CD14-positive monocyte (primary cell): Measurements from ENCODE around the gene LDLRAD2. TPM values are rescaled to one million over a fixed set of nuclear protein-coding genes. Genes with fewer than 3 reads are reported as not detected.

Source experiments
- DNase-seq, 3 donors: peaks; one replicate each; pipeline ENCODE4 v3.0.0-alpha.2; 2011 to 2022
- H2AFZ ChIP-seq: 2 replicates; pipeline ENCODE4 v1.6.0; 2012; ENCODE audit warnings: mild to moderate bottlenecking, low read depth, low read length, inconsistent platforms; ENCODE audit not compliant: insufficient read depth, poor library complexity, severe bottlenecking
- H3K27ac ChIP-seq, 2 donors: 1 replicate in 1 of 2; 2 replicates in 1 of 2; pipeline ENCODE4 v1.5.1; 2012 to 2013; ENCODE audit warnings: low read length in 2 of 2, control low read depth in 1 of 2, inconsistent platforms in 1 of 2, low read depth in 1 of 2, mild to moderate bottlenecking in 1 of 2
- H3K27me3 ChIP-seq, 2 donors: one replicate each; pipeline versions ENCODE4 v1.6.0 to v1.6.1; 2011 to 2013; ENCODE audit warnings: low read length in 2 of 2; ENCODE audit not compliant: control insufficient read depth in 2 of 2, insufficient read depth in 2 of 2
- H3K36me3 ChIP-seq, 2 donors: replicated peaks in 1 of 2; 1 replicate in 1 of 2; 2 replicates in 1 of 2; pipeline versions ENCODE4 v1.5.1 to v1.6.1; 2012 to 2013; ENCODE audit warnings: low read length in 2 of 2, control low read depth in 1 of 2, inconsistent platforms in 1 of 2, mild to moderate bottlenecking in 1 of 2; ENCODE audit not compliant: insufficient read depth in 2 of 2, control insufficient read depth in 1 of 2
- H3K4me1 ChIP-seq, 2 donors: 1 replicate in 1 of 2; 2 replicates in 1 of 2; pipeline versions ENCODE4 v1.5.1 to v1.6.1; 2012 to 2013; ENCODE audit warnings: low read length in 2 of 2, control low read depth in 1 of 2, inconsistent platforms in 1 of 2, mild to moderate bottlenecking in 1 of 2, moderate library complexity in 1 of 2; ENCODE audit not compliant: insufficient read depth in 2 of 2, control insufficient read depth in 1 of 2
- H3K4me2 ChIP-seq: replicated peaks from 2 replicates; pipeline ENCODE3; 2012; ENCODE audit warnings: low read length, moderate library complexity, mild to moderate bottlenecking; ENCODE audit not compliant: poor library complexity, severe bottlenecking; ENCODE audit errors: extremely low read depth
- H3K4me3 ChIP-seq, 3 experiments: fragments of 200-600 bp in 1 of 3; sonication (generic) in 1 of 3; replicated peaks in 1 of 3; 1 replicate in 2 of 3; 2 replicates in 1 of 3; pipeline ENCODE4 v1.5.1; 2011 to 2013; ENCODE audit warnings: low read length in 3 of 3, mild to moderate bottlenecking in 3 of 3, control low read depth in 2 of 3, low read depth in 2 of 3, inconsistent platforms in 1 of 3, moderate library complexity in 1 of 3
- H3K79me2 ChIP-seq: 2 replicates; pipeline ENCODE4 v1.6.0; 2012; ENCODE audit warnings: mild to moderate bottlenecking, control low read depth, inconsistent platforms, low read length, moderate library complexity; ENCODE audit not compliant: insufficient read depth
- H3K9ac ChIP-seq: 2 replicates; pipeline ENCODE4 v1.6.0; 2017; ENCODE audit warnings: low read length, mild to moderate bottlenecking; ENCODE audit not compliant: insufficient read depth, poor library complexity, severe bottlenecking
- H3K9me3 ChIP-seq, 2 donors: replicated peaks in 1 of 2; 1 replicate in 1 of 2; 2 replicates in 1 of 2; pipeline versions ENCODE4 v1.5.1 to v1.6.1; 2012 to 2013; ENCODE audit warnings: low read length in 2 of 2, control low read depth in 1 of 2; ENCODE audit not compliant: control insufficient read depth in 1 of 2, insufficient read depth in 1 of 2
- H4K20me1 ChIP-seq: 2 replicates; pipeline ENCODE4 v1.6.0; 2012; ENCODE audit warnings: mild to moderate bottlenecking, low read length, control low read depth, moderate library complexity; ENCODE audit not compliant: insufficient read depth
- H3K27ac Mint-ChIP-seq, 7 donors: one replicate each; pipeline ENCODE4 v1.8.0; 2020; ENCODE audit warnings: mild to moderate bottlenecking in 7 of 7, mixed read lengths in 7 of 7, moderate library complexity in 6 of 7, inconsistent platforms in 2 of 7
- H3K27me3 Mint-ChIP-seq, 3 donors: one replicate each; pipeline ENCODE4 v1.8.0; 2021 to 2022; ENCODE audit warnings: low read depth in 3 of 3, mild to moderate bottlenecking in 3 of 3, mixed read lengths in 3 of 3, moderate library complexity in 3 of 3, inconsistent platforms in 1 of 3
- H3K36me3 Mint-ChIP-seq, 2 donors: one replicate each; pipeline ENCODE4 v1.8.0; 2020; ENCODE audit warnings: mixed read lengths in 2 of 2, inconsistent platforms in 1 of 2, mild to moderate bottlenecking in 1 of 2
- H3K4me1 Mint-ChIP-seq: one replicate; pipeline ENCODE4 v1.8.0; 2020; ENCODE audit warnings: mild to moderate bottlenecking, mixed read lengths
- H3K4me3 Mint-ChIP-seq, 2 donors: one replicate each; pipeline ENCODE4 v1.8.0; 2020; ENCODE audit warnings: mild to moderate bottlenecking in 2 of 2, mixed read lengths in 2 of 2, moderate library complexity in 1 of 2
- H3K9me3 Mint-ChIP-seq, 7 donors: one replicate each; pipeline ENCODE4 v1.8.0; 2020 to 2022; ENCODE audit warnings: mixed read lengths in 7 of 7, mild to moderate bottlenecking in 6 of 7, moderate library complexity in 6 of 7, inconsistent platforms in 2 of 7
- CTCF ChIP-seq: fragments of 200-600 bp; IDR thresholded peaks from one replicate; pipeline ENCODE4 v1.8.0; 2022; ENCODE audit warnings: antibody characterized with exemption, mild to moderate bottlenecking
- WGBS: methylation state at CpG from one replicate; pipeline ENCODE4 v1.1.5; 2013; ENCODE audit warnings: missing lambda C conversion rate; ENCODE audit not compliant: insufficient coverage; 5-methylcytosine and 5-hydroxymethylcytosine counted together
- intact Hi-C, 2 donors: fragments of 100-400 bp; cut with micrococcal nuclease; formaldehyde crosslinking; loops; one replicate each; pipeline versions ENCODE4 v1.15.0 to v1.15.1; 2023
- polyA plus RNA-seq, 3 donors: library from polyadenylated mRNA; depleted of rRNA in 1 of 3; unstranded in 2 of 3; stranded (reverse) in 1 of 3; fragments of 300-500 nt in 2 of 3; fragments of >200 nt in 1 of 3; fragmentation: Illumina TruSeq in 2 of 3; gene quantifications; 1 replicate in 2 of 3; 2 replicates in 1 of 3; pipeline ENCODE4 v1.2.3, GENCODE V29; 2012 to 2021

The LDLRAD2 gene
- polyA plus RNA-seq, 3 donors, result 0.63 TPM; not detected in 2

- no peak for DNase-seq
- Mint-ChIP-seq H3K27ac (peak overlapping the region in 1 of 7 donors; percentile 19), H3K4me1 (no peaks in the 10 kb centered on the region), H3K4me3 (no peak overlapping the region), H3K36me3 (no peaks in the 10 kb centered on the region), H3K27me3 (peaks cover 2 to 5% (median 3%) of the 10 kb centered on the region in 3 donors), H3K9me3 (no peaks in the 10 kb centered on the region)
- no peak overlapping the region for H2AFZ ChIP-seq
- intact Hi-C loops, result no loop called here
- H3K9ac ChIP-seq, result no peak overlapping the region
- no peaks in the 10 kb centered on the region for H4K20me1 ChIP-seq
- no peaks in the 10 kb centered on the region for H3K4me1 ChIP-seq
- H3K36me3 ChIP-seq, result no peaks in the 10 kb centered on the region
- H3K79me2 ChIP-seq, result no peaks in the 10 kb centered on the region
- WGBS, result 91% methylated on average over 4 of the region's 8 CpGs
- H3K27ac ChIP-seq, result no peak overlapping the region
- no peaks in the 10 kb centered on the region for H3K9me3 ChIP-seq
- no peak for TF ChIP-seq CTCF
- H3K27me3 ChIP-seq, result no peaks in the 10 kb centered on the region
- H3K4me3 ChIP-seq, result no peak overlapping the region
- no peak overlapping the region for H3K4me2 ChIP-seq
These were observed 61.1 kb downstream of the LDLRAD2 start for GRCh38 chr1:21873174-21873573.

- DNase-seq, result no peak
- Histone ChIP-seq H3K36me3 (no peaks in the 10 kb centered on the region), H2AFZ (no peak overlapping the region), H3K79me2 (no peaks in the 10 kb centered on the region), H3K9ac (no peak overlapping the region), H3K9me3 (no peaks in the 10 kb centered on the region), H3K4me1 (no peaks in the 10 kb centered on the region), H3K4me3 (no peak overlapping the region), H3K27ac (no peak overlapping the region), H4K20me1 (no peaks in the 10 kb centered on the region), H3K27me3 (no peaks in the 10 kb centered on the region), H3K4me2 (no peak overlapping the region)
- intact Hi-C loops, result no loop called here
- no peak for TF ChIP-seq CTCF
- Mint-ChIP-seq H3K4me1 (no peaks in the 10 kb centered on the region), H3K36me3 (no peaks in the 10 kb centered on the region), H3K27me3 (peaks cover 1 to 3% (median 2%) of the 10 kb centered on the region in 3 donors), H3K27ac (peak overlapping the region in 1 of 7 donors; percentile 28), H3K9me3 (no peaks in the 10 kb centered on the region), H3K4me3 (no peak overlapping the region)
- 100% methylated on average over 4 of the region's 10 CpGs for WGBS
These were observed 61.7 kb downstream of the LDLRAD2 start for GRCh38 chr1:21873761-21874160.
